D721Med (cell line): ENCODE measurements around the gene ZSCAN12.

Source experiments
- DNase-seq: peaks from one replicate; pipeline ENCODE4 v3.0.0; 2011; ENCODE audit warnings: low spot score; ENCODE audit not compliant: insufficient read length
- FAIRE-seq: peaks from 2 replicates; lab custom pipeline; 2011; peaks lifted over from hg19 to GRCh38; lab: Jason Lieb, UNC
- CTCF ChIP-seq: IDR thresholded peaks from 2 replicates; pipeline ENCODE4 v1.5.1; 2012; ENCODE audit warnings: mild to moderate bottlenecking, control low read depth; ENCODE audit not compliant: insufficient read depth; ENCODE audit errors: missing control alignments

Gene ZSCAN12

GRCh38 chr6:28353356-28353755 lies 46.2 kb downstream of the ZSCAN12 start:
- no peak for DNase-seq
- no peak for TF ChIP-seq CTCF
- no peak for FAIRE-seq

- DNase-seq (no peak), FAIRE-seq (no peak)
- TF ChIP-seq CTCF, result no peak
Observed at GRCh38 chr6:28351493-28351925, 48.0 kb downstream of the ZSCAN12 start.

- FAIRE-seq, result no peak
- no peak for DNase-seq
Observed at GRCh38 chr6:28351087-28351486, 48.5 kb downstream of the ZSCAN12 start.

GRCh38 chr6:28349892-28350737 lies 49.4 kb downstream of the ZSCAN12 start, which contains the start of gene ZKSCAN3:
Gene ZKSCAN3, plus strand, starts transcription at chr6:28349947. Its CDS starts 9,640 bp downstream, at chr6:28359587.
- FAIRE-seq, result no peak
- no peak for TF ChIP-seq CTCF
- DNase-seq, result peak; percentile 75

More at GRCh38 chr6:28351087-28351486, 48.5 kb downstream of the ZSCAN12 start:
- TF ChIP-seq CTCF, result no peak

- no peak for DNase-seq
- no peak for FAIRE-seq
- no peak for TF ChIP-seq CTCF
Observed at GRCh38 chr6:28349344-28349891, 50.1 kb downstream of the ZSCAN12 start.

GRCh38 chr6:28347119-28347518 lies 52.4 kb downstream of the ZSCAN12 start:
- TF ChIP-seq CTCF, result no peak
- FAIRE-seq (no peak), DNase-seq (no peak)

- no peak for FAIRE-seq
- no peak for TF ChIP-seq CTCF
- DNase-seq, result no peak
Observed at GRCh38 chr6:28345201-28345600, 54.3 kb downstream of the ZSCAN12 start.
